Measurements from ENCODE around the gene DAPK1.

DNA sequence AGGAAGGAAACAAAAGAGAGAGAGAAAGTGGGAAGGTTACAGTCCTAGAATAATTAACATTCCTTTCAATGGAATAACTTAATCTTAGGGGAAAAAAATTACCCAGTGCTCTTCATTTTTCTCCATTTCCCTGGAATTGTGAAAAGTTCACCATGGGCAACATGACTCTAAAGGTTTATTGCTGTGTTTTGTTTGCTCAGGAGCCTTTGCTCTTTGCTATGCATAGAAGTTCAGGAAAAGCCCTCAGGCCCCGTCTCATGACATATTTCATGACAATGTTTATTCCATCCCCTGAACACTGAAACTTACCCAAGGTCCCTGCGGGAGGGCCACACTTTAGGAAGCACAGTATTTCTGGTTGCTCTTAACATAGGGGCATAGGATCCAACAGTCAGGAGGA, 218.5 kb downstream of the DAPK1 start:
- TF ChIP-seq POLR2A (IDR thresholded peaks at IDR 0.05; ENCODE audit: low read depth, low read length) (no peak), POLR2AphosphoS5 (IDR thresholded peaks at IDR 0.05; ENCODE audit: insufficient read depth, low read depth, low read length) (no peak), EZH2 (IDR thresholded peaks at IDR 0.05; ENCODE audit: borderline replicate concordance, low read depth, low read length, severe bottlenecking) (no peak), GATA2 (IDR thresholded peaks at IDR 0.05; ENCODE audit: insufficient read depth, insufficient read length, low read depth, low read length) (no peak)
- TF ChIP-seq, protein P1, sequence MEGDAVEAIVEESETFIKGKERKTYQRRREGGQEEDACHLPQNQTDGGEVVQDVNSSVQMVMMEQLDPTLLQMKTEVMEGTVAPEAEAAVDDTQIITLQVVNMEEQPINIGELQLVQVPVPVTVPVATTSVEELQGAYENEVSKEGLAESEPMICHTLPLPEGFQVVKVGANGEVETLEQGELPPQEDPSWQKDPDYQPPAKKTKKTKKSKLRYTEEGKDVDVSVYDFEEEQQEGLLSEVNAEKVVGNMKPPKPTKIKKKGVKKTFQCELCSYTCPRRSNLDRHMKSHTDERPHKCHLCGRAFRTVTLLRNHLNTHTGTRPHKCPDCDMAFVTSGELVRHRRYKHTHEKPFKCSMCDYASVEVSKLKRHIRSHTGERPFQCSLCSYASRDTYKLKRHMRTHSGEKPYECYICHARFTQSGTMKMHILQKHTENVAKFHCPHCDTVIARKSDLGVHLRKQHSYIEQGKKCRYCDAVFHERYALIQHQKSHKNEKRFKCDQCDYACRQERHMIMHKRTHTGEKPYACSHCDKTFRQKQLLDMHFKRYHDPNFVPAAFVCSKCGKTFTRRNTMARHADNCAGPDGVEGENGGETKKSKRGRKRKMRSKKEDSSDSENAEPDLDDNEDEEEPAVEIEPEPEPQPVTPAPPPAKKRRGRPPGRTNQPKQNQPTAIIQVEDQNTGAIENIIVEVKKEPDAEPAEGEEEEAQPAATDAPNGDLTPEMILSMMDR (IDR thresholded peaks at IDR 0.05; ENCODE audit: extremely low read depth in 1 of 2, insufficient read depth in 1 of 2, low read depth in 1 of 2, low read length in 2 of 2), result no peak
- TF ChIP-seq, protein P2, sequence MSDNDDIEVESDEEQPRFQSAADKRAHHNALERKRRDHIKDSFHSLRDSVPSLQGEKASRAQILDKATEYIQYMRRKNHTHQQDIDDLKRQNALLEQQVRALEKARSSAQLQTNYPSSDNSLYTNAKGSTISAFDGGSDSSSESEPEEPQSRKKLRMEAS (IDR thresholded peaks at IDR 0.05; ENCODE audit: insufficient read depth, insufficient read length), result no peak
